GM10847 (cell line): ENCODE data around the gene POU2F2.

ENCODE experiments used
- POLR2A ChIP-seq: IDR thresholded peaks from 2 replicates; pipeline ENCODE4 v1.6.1; 2011; ENCODE audit not compliant: insufficient read length; ENCODE audit errors: extremely low read depth

POU2F2 gene

GRCh38 chr19:42132030-42132628 is at the start of gene POU2F2:
TSS of gene POU2F2 (minus strand) at chr19:42132446. CDS start at chr19:42132411, 35 bp downstream.
- peak; percentile 70 for TF ChIP-seq POLR2A

- no peak for TF ChIP-seq POLR2A
These were observed 46.8 kb upstream of the POU2F2 start for GRCh38 chr19:42178791-42179674.

DNA sequence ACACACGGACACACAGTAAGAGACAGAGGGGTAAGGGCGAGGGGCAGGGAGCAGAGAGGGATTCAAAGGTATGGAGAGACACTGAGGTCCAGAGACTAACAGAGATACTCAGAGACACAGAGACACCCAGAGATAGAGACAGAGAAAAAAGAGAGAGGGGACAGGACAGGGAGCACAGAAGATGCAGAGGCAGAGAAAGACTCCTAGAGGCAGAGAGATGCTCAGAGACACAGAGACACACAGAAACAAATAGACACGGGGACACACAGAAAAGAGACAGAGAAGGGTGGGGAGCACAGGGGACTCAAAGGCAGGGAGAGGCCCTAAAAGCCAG is 45.4 kb upstream of the POU2F2 start:
- TF ChIP-seq POLR2A, result no peak

DNA sequence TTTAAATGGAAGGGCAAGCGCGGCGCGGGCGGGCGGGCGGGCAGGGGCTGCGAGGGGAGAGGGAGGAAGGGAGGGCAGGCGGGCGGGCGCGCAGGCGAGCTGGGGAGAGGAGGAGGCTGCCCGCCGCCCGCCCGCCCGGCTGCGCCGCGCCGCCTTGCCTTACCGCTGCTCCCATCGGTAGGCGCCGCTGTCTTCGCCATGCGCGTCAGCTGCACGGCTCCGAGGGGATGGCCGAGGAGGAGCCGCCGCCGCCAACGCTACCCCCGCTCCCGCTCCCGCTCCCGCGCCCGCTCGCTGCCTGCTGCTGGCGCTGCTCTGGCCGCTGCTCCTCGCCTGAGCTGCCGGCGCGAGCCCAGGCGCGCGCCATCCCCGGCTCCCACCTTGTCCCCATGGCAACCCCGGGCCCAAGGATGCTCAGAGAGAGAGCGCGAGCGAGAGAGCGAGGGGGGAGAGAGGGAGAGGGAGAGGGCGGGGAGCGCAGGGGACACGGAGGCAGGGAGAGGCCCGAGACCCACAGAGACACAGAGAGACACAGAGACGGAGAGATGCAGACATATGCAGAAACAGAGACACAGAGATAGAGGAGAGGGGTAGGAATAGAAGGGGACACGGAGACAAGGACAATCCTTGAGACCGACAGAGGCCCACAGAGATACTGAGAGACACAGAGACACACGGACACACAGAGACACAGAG is 44.9 kb upstream of the POU2F2 start:
- TF ChIP-seq POLR2A, result no peak

- no peak for TF ChIP-seq POLR2A
These were observed 44.4 kb upstream of the POU2F2 start for GRCh38 chr19:42176649-42176989.

GRCh38 chr19:42175952-42176648 is 43.9 kb upstream of the POU2F2 start:
- no peak for TF ChIP-seq POLR2A

- no peak for TF ChIP-seq POLR2A
These were observed 42.9 kb upstream of the POU2F2 start for GRCh38 chr19:42174958-42175734.

DNA sequence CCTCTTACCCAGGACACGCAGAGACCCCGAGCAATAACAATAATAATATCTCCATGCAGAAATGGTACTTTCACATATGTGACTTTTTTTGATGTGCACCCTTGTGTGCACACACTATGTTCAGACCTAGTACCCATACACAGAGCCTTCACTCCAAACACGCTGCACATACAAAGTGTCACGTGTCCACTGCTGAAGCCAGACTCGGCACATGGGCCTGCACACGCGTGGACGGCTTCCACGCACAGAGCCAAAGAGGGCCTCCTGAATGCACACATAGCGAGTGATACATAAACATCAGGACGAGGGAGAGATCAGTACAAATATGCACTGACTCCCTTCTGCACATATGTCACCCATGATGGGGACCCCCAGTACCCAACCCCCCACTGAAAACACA is 41.9 kb upstream of the POU2F2 start:
- no peak for TF ChIP-seq POLR2A

DNA sequence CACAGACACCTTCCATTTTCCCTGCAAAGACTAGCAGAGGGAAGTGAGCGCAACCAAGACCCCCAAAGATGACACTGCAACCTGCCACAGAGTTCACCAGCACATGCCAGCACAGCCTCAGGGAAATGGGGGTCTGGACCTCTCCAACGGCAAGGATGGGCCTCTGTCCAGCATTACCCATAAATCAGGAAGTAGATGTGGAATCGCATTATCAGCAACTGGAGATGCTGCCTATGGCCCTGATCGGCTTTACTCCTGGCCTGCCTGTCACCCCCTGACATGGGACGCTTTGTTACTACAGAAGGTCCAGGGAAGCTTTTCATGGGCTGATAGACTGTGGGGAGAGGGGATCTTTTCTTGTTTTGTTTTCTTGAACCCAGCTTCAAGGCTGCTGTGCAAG is 41.4 kb upstream of the POU2F2 start:
- TF ChIP-seq POLR2A, result no peak

GRCh38 chr19:42172261-42172660 is 40.0 kb upstream of the POU2F2 start:
- TF ChIP-seq POLR2A, result no peak

DNA sequence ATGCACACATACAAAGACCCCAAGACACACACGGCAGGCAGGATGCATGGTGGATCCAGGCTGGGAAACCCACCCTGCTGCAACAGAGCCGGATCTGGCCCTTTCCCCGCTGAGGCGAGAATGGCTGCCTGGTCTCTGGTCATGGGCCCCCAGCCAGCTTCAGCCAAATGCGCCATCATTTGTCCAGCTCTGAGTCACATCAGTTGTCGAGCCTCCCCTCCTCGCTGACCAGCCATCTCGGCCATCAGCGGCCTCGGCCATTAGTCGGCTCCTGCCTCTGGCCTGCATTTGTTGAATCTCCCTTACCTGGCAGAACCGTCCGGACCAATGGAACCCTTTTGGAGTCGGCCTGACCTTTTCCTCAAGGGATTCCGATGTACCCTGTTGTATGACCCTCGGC is 38.5 kb upstream of the POU2F2 start:
- no peak for TF ChIP-seq POLR2A

DNA sequence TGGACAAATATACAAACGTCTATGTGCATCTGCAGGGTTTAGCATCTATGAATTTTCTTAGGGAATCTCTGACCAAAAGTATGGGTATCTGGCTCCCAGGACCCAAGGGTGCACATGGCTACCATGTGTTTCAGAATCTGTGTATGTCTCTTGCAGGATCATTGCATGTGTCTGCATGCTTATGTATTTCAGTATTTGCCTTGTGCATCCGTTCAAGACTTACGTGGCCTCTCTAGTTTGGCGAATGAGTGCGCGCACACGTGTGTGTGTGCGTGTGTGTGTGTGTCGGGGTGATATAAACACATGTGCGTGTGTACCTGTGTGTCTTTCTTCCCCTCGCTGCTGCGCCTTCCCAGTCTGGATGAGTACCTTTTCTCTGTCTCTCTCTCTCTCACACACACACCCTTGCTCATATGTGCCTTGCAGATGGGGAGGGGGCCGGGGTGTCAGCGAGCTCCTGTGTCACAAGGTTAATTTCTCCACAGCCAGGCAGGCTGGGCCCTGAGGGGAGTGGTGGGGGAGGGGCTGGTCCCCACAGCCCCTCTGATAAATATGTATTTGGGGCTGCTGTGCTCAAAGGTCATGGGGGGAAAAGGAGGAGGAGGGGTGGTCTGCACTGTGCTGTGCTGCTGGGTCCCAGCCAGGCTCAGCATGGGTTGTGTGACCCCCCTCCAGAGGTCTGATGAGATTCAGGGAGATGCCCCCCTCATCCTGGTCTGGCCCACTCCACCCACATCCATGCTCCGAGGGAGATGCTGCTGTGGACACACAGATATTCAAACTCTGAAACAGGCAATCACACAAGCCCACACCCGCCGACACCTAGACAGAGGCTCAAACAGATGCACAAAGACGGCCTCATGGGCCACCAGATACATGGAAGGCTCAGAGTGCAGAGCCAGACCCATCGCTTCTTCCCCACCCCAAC is 37.5 kb upstream of the POU2F2 start:
- TF ChIP-seq POLR2A, result no peak

- TF ChIP-seq POLR2A, result no peak
These were observed 36.0 kb upstream of the POU2F2 start for GRCh38 chr19:42168206-42168605.

GRCh38 chr19:42166316-42166715 is 34.1 kb upstream of the POU2F2 start:
- TF ChIP-seq POLR2A, result no peak
